Activated B cell treated with CpG ODN at 0.5 μM for 24 hours (primary cell): ENCODE results near the gene PEPD. TPM values are rescaled to one million over a fixed set of nuclear protein-coding genes. Genes with fewer than 3 reads are reported as not detected.

Source experiments
- ATAC-seq: fragments of 200-7000 bp; cut with Tn5 transposase; one replicate; pipeline ENCODE4 v1.10.0; 2021; ENCODE audit warnings: low read depth, mild to moderate bottlenecking, moderate library complexity
- CTCF ChIA-PET: fragments of 350-600 bp; sonication (Branson Sonifier 250); formaldehyde crosslinking; loops from one replicate; lab custom pipeline; 2021; ENCODE audit warnings: antibody characterized with exemption; lab: Charles Lee
- POLR2A ChIA-PET: fragments of 350-600 bp; sonication (Branson Sonifier 250); formaldehyde crosslinking; loops from one replicate; lab custom pipeline; 2021; ENCODE audit warnings: antibody characterized with exemption; lab: Charles Lee
- DNase-seq: peaks from one replicate; pipeline ENCODE4 v3.0.0; 2022
- H3K27ac Mint-ChIP-seq: one replicate; pipeline ENCODE4 v1.8.0; 2020; ENCODE audit warnings: mixed read lengths
- H3K27me3 Mint-ChIP-seq: one replicate; pipeline ENCODE4 v1.8.0; 2021; ENCODE audit warnings: mixed read lengths
- H3K36me3 Mint-ChIP-seq: one replicate; pipeline ENCODE4 v1.8.0; 2021; ENCODE audit warnings: low read depth, mixed read lengths
- H3K4me1 Mint-ChIP-seq: one replicate; pipeline ENCODE4 v1.8.0; 2021; ENCODE audit warnings: mixed read lengths
- H3K4me3 Mint-ChIP-seq: one replicate; pipeline ENCODE4 v1.8.0; 2020; ENCODE audit warnings: mild to moderate bottlenecking, mixed read lengths
- H3K9me3 Mint-ChIP-seq: one replicate; pipeline ENCODE4 v1.8.0; 2020; ENCODE audit warnings: mixed read lengths
- CTCF ChIP-seq: fragments of 200-600 bp; IDR thresholded peaks from one replicate; pipeline ENCODE4 v1.8.0; 2022; ENCODE audit warnings: antibody characterized with exemption, mild to moderate bottlenecking
- intact Hi-C: fragments of 100-400 bp; cut with micrococcal nuclease; formaldehyde crosslinking; loops from one replicate; pipeline ENCODE4 v1.15.1; 2024
- total RNA-seq: library from RNA; stranded (reverse); gene quantifications from 2 replicates; pipeline ENCODE4 v1.2.3, GENCODE V29; 2022

Gene PEPD
- total RNA-seq, 1 donor from 2014 or later, result 49.1 TPM

DNA sequence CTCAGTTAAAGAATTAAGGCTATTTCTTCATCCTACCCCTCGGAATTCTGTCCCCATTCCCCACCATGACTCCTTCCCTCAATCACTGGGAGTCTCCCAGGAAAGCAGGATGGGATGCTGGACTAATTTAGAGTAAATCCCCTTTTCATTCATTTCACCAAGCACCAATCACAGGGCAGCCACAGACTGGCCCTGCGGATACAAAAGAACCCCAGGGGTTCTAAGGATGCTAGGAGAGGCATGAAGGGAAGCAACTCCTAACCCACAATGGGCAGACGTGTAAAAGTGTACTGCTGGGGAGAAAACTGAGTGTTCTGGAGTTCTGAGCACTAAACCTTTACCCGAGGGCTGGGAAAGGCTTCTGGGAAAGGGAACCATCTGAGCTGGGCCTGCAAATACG is 3.0 kb downstream of the PEPD start:
- H3K27me3 Mint-ChIP-seq, result no peaks in the 10 kb centered on the region
- no peak overlapping the region for H3K27ac Mint-ChIP-seq
- no peak for TF ChIP-seq CTCF
- H3K9me3 Mint-ChIP-seq, result no peaks in the 10 kb centered on the region
- CTCF ChIA-PET, result no interaction called here
- no peak for DNase-seq
- POLR2A ChIA-PET, result no interaction called here
- ATAC-seq, result no peak
- no peaks in the 10 kb centered on the region for H3K36me3 Mint-ChIP-seq
- peaks cover 19% of the 10 kb centered on the region for H3K4me1 Mint-ChIP-seq
- intact Hi-C loops, result no loop called here
- no peak overlapping the region for H3K4me3 Mint-ChIP-seq

GRCh38 chr19:33517922-33518321 is 3.7 kb downstream of the PEPD start:
- TF ChIP-seq CTCF, result no peak
- ATAC-seq (no peak), DNase-seq (no peak)
- no peak overlapping the region for H3K27ac Mint-ChIP-seq
- H3K27me3 Mint-ChIP-seq, result no peaks in the 10 kb centered on the region
- no peaks in the 10 kb centered on the region for H3K9me3 Mint-ChIP-seq
- no peak overlapping the region for H3K4me3 Mint-ChIP-seq
- POLR2A ChIA-PET, result no interaction called here
- peaks cover 19% of the 10 kb centered on the region for H3K4me1 Mint-ChIP-seq
- no peaks in the 10 kb centered on the region for H3K36me3 Mint-ChIP-seq
- intact Hi-C loops, result no loop called here
- CTCF ChIA-PET, result no interaction called here

DNA sequence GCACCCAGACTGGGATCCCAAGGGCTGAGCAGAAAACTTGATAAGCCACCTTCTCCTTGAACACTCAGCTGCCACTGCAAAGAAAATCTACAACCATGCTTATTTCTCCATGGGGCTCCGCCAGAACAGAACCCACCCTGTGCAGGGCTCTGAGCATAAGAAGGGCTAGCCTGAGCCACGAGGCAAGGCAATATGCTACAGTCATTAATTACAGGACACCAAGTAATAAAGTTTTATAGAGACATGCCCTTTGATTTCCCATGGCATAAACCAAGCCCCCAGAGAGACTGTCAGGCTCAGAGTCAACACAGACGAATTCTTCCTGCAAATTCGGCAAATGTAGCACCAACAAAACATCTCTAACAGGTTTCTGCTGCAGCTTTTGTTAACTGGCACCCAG is 5.7 kb downstream of the PEPD start:
- H3K9me3 Mint-ChIP-seq, result no peaks in the 10 kb centered on the region
- H3K4me3 Mint-ChIP-seq, result no peak overlapping the region
- H3K4me1 Mint-ChIP-seq, result peaks cover 9% of the 10 kb centered on the region
- no peak overlapping the region for H3K27ac Mint-ChIP-seq
- POLR2A ChIA-PET, result no interaction called here
- ATAC-seq, result no peak
- no peaks in the 10 kb centered on the region for H3K27me3 Mint-ChIP-seq
- CTCF ChIA-PET, result no interaction called here
- no peak for TF ChIP-seq CTCF
- H3K36me3 Mint-ChIP-seq, result peaks cover 10% of the 10 kb centered on the region
- intact Hi-C loops, result no loop called here
- DNase-seq, result no peak

- intact Hi-C loops, result no loop called here
- H3K36me3 Mint-ChIP-seq, result peaks cover 15% of the 10 kb centered on the region
- no peaks in the 10 kb centered on the region for H3K27me3 Mint-ChIP-seq
- ATAC-seq (no peak), DNase-seq (no peak)
- H3K4me3 Mint-ChIP-seq, result no peak overlapping the region
- POLR2A ChIA-PET, result no interaction called here
- H3K27ac Mint-ChIP-seq, result no peak overlapping the region
- TF ChIP-seq CTCF, result no peak
- CTCF ChIA-PET, result no interaction called here
- no peaks in the 10 kb centered on the region for H3K9me3 Mint-ChIP-seq
- peaks cover under 1% of the 10 kb centered on the region for H3K4me1 Mint-ChIP-seq
These were observed 6.6 kb downstream of the PEPD start for GRCh38 chr19:33514885-33515551.

DNA sequence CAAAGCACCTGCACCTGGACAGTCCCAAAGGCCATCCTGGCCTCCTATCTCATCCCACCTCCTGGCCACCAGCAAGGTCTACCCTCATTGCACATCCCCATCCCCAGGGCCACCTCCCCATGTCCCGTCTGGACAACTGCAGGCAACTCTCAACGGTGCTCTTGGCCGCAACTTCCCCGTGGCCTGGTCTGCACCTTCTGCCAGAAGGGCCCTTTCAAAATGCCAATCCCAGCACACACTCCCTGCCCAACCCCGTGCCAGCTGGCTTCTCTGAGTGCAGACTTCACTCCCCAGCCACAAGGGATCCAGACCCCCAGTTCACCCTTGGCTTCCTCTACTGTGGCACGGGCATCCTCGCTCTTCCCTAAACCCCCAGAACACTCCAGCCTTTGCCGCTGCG is 8.2 kb downstream of the PEPD start:
- peaks cover 29% of the 10 kb centered on the region for H3K36me3 Mint-ChIP-seq
- H3K4me3 Mint-ChIP-seq, result no peak overlapping the region
- ChIA-PET POLR2A (no interaction called here), CTCF (no interaction called here)
- DNase-seq, result no peak
- no peak for ATAC-seq
- no peak overlapping the region for H3K27ac Mint-ChIP-seq
- no peaks in the 10 kb centered on the region for H3K27me3 Mint-ChIP-seq
- no peak for TF ChIP-seq CTCF
- no peaks in the 10 kb centered on the region for H3K9me3 Mint-ChIP-seq
- intact Hi-C loops, result no loop called here
- H3K4me1 Mint-ChIP-seq, result no peaks in the 10 kb centered on the region
